Measurements from ENCODE around the gene RUBCNL. TPM values are rescaled to one million over a fixed set of nuclear protein-coding genes. Genes with fewer than 3 reads are reported as not detected.

Gene RUBCNL
- total and polyA plus RNA-seq, 2 of the 8 experiments (the other 6 are each of a cell fraction or from before 2014, with no cell fraction given): 2.6 to 4.9 TPM

GRCh38 chr13:46352805-46353204 lies 34.2 kb downstream of the RUBCNL start:
- no peaks in the 10 kb centered on the region for H3K27me3 ChIP-seq (replicated peaks in 1 of 4; ENCODE audit: control insufficient read depth in 3 of 4, extremely low read depth in 1 of 4, insufficient read depth in 3 of 4, low read length in 3 of 4)
- CTCF ChIA-PET (ENCODE audit: partially characterized antibody): no interaction called here
- H4K5ac ChIP-seq (ENCODE audit: insufficient read length, low read depth, low read length): no peak overlapping the region
- no peaks in the 10 kb centered on the region for H3K9me3 ChIP-seq (ENCODE audit: insufficient read depth in 2 of 2, low read depth in 1 of 2, low read length in 1 of 2)
- no peak overlapping the region for H3K23ac ChIP-seq (ENCODE audit: insufficient read length)
- H4K20me1 ChIP-seq (replicated peaks in 1 of 2; ENCODE audit: control insufficient read depth in 1 of 2, insufficient read depth in 2 of 2, low read length in 2 of 2): no peaks in the 10 kb centered on the region
- DNase-seq (ENCODE audit: low read depth in 1 of 2, low spot score in 2 of 2): no peak
- no peak overlapping the region for H2BK5ac ChIP-seq (ENCODE audit: low read depth, low read length)
- no peak for FAIRE-seq
- no peak overlapping the region for H3K4ac ChIP-seq (replicated peaks; ENCODE audit: insufficient read length, low read depth, low read length)
- no peaks in the 10 kb centered on the region for H3K79me1 ChIP-seq (ENCODE audit: low read depth, low read length)
- H3K4me3 ChIP-seq (ENCODE audit: extremely low read depth in 1 of 4, insufficient read depth in 2 of 4, low read depth in 3 of 4, low read length in 4 of 4): no peak overlapping the region
- H3K4me2 ChIP-seq (ENCODE audit: insufficient read depth in 1 of 2, low read depth in 2 of 2, low read length in 2 of 2): no peak overlapping the region
- no peak overlapping the region for H3K18ac ChIP-seq (ENCODE audit: extremely low read depth, low read length)
- no peaks in the 10 kb centered on the region for H3K79me2 ChIP-seq (ENCODE audit: control insufficient read depth in 1 of 2, insufficient read depth in 2 of 2, low read length in 2 of 2)
- no peak overlapping the region for H2AFZ ChIP-seq (ENCODE audit: low read length)
- H3K14ac ChIP-seq (ENCODE audit: insufficient read length): no peak overlapping the region
- H4K8ac ChIP-seq (ENCODE audit: extremely low read depth, insufficient read depth, low read length): no peak overlapping the region
- H3K9ac ChIP-seq (replicated peaks in 1 of 4; ENCODE audit: extremely low read depth in 1 of 4, low read depth in 3 of 4, low read length in 3 of 4): no peak overlapping the region
- no peak overlapping the region for H3K56ac ChIP-seq (replicated peaks; ENCODE audit: insufficient read length, low read depth, low read length)
- H4K91ac ChIP-seq (replicated peaks; ENCODE audit: insufficient read length, low read length): no peak overlapping the region
- H2BK12ac ChIP-seq (ENCODE audit: low read depth, low read length): peak overlapping the region; percentile 27; the same call in 1 of the 2 replicates
- H2AK5ac ChIP-seq (ENCODE audit: low read depth, low read length): no peak overlapping the region
- no peak overlapping the region for H2BK15ac ChIP-seq (ENCODE audit: low read length)
- no peak overlapping the region for H3K27ac ChIP-seq (ENCODE audit: low read depth, low read length)
- H2BK20ac ChIP-seq (ENCODE audit: low read length): no peak overlapping the region
- H2BK120ac ChIP-seq (replicated peaks; ENCODE audit: low read depth, low read length): peak overlapping the region; percentile 14
- H3K23me2 ChIP-seq (ENCODE audit: low read depth, low read length): no peaks in the 10 kb centered on the region
- no peaks in the 10 kb centered on the region for H3K4me1 ChIP-seq (replicated peaks in 1 of 4; ENCODE audit: control insufficient read depth in 3 of 4, insufficient read depth in 4 of 4, low read length in 3 of 4)
- WGBS, 2 experiments (ENCODE audit: extremely low coverage in 1 of 2, insufficient coverage in 1 of 2, insufficient read length in 1 of 2, insufficient replicate concordance in 2 of 2, low coverage in 1 of 2, low lambda C conversion rate in 2 of 2, missing lambda C conversion rate in 1 of 2): 86% methylated on average over 8 of the region's 8 CpGs; no CpG with 5 or more reads in 1 of the 2 experiments
- no peaks in the 10 kb centered on the region for H3K36me3 ChIP-seq (ENCODE audit: control insufficient read depth in 2 of 4, insufficient read depth in 4 of 4, low read length in 3 of 4)
- POLR2A ChIA-PET (ENCODE audit: partially characterized antibody): no interaction called here
- no peak for TF ChIP-seq NRF1 (IDR thresholded peaks at IDR 0.05; ENCODE audit: low read depth, low read length)
- TF ChIP-seq SRF (IDR thresholded peaks at IDR 0.05; ENCODE audit: low read depth, low read length): no peak
- no peak for TF ChIP-seq SP1 (IDR thresholded peaks at IDR 0.05; ENCODE audit: low read depth, low read length)
- TF ChIP-seq POU5F1 (IDR thresholded peaks at IDR 0.05; ENCODE audit: low read depth, low read length): no peak
- TF ChIP-seq KDM5A (IDR thresholded peaks at IDR 0.05; ENCODE audit: low read length): no peak
- TF ChIP-seq MAX (IDR thresholded peaks at IDR 0.05): no peak
- no peak for TF ChIP-seq CBX5 (IDR thresholded peaks at IDR 0.05; ENCODE audit: low read depth, low read length)
- TF ChIP-seq CHD2 (IDR thresholded peaks at IDR 0.05; ENCODE audit: low read length): no peak
- no peak for TF ChIP-seq BRCA1 (IDR thresholded peaks at IDR 0.05; ENCODE audit: low read depth, low read length)
- no peak for TF ChIP-seq POLR2AphosphoS5 (IDR thresholded peaks at IDR 0.05; ENCODE audit: low read depth, low read length)
- no peak for TF ChIP-seq SAP30 (IDR thresholded peaks at IDR 0.05; ENCODE audit: insufficient read depth, insufficient replicate concordance, low read length)
- TF ChIP-seq PHF8 (conservative IDR thresholded peaks at IDR 0.05; ENCODE audit: low read depth, low read length): no peak
- no peak for TF ChIP-seq RBBP5 (IDR thresholded peaks at IDR 0.05; ENCODE audit: borderline replicate concordance, low read depth, low read length)
- no peak for TF ChIP-seq NANOG (IDR thresholded peaks at IDR 0.05; ENCODE audit: insufficient read depth, low read depth, low read length, poor library complexity, severe bottlenecking)
- no peak for TF ChIP-seq SIX5 (IDR thresholded peaks at IDR 0.05; ENCODE audit: low read depth, low read length)
- no peak for TF ChIP-seq ASH2L (IDR thresholded peaks at IDR 0.05; ENCODE audit: low read length)

Data from H1 (cell line).